ENCODE measurements around the gene VSX1.

Gene VSX1

DNA sequence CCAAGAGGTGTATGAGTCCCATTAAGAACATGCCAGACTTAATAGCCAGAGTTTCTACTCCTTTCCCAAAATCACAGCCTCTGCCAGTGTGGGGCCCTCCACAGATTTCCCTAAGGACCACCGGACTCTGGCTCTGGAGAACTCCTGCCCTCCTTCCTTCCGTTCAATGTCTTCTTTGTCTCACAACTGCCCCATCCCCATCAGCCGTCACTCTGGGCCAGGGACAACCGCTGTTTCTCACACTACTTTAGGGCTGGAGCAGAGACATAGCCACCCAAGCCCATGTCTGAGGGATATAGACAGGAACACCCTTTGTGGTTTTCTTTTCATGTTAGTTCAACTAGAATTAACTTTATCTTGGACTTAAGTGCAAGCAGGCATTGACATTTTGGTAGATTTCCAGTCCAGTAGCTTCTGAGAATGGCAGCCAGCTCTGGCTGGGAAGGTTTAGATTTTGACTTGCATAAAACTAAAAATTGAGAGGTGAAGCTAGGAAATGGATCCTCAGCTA, 17.3 kb downstream of the VSX1 start:
- no peak for DNase-seq

GRCh38 chr20:25063981-25064380, 18.0 kb downstream of the VSX1 start:
- no peak for DNase-seq

- no peak for DNase-seq
Observed at GRCh38 chr20:25063546-25063945, 18.4 kb downstream of the VSX1 start.

- DNase-seq, result no peak
Observed at GRCh38 chr20:25062841-25063240, 19.1 kb downstream of the VSX1 start.

DNA sequence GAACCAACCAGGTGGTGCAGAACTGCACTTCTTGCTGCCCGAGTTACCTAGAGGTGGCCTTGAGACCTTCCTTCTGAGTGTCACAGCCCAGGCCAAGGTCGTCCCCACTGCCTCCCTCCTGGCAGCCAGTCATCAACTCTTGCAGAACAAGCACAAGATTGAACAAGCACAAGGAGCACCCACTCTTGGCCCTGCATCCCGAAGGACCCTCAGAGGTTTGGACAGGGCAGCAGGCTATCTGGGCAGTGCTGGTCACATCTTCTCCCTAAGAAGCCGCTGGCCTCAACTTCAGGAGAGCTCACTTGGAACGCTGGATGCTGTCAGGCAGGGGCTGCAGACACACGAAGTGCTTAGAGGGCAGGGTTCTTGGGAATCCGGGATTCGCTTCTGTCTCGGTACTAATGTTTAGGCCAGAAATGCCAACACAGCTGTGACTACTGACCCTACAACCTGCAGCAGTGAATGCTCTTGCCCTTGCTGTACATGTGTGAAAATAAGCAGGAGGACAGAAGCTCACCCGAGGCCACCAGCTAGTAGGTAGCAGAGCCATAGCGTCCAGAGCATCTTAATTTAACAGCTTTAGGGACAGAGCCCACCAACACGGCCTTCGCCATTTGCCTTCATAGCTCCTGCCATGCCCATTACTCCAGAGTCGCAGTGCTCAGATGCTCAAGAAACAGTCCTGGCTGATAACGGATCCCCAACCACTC, 20.0 kb downstream of the VSX1 start:
- no peak for DNase-seq

- no peak for DNase-seq
Observed at GRCh38 chr20:25061103-25061799, 20.7 kb downstream of the VSX1 start.

DNA sequence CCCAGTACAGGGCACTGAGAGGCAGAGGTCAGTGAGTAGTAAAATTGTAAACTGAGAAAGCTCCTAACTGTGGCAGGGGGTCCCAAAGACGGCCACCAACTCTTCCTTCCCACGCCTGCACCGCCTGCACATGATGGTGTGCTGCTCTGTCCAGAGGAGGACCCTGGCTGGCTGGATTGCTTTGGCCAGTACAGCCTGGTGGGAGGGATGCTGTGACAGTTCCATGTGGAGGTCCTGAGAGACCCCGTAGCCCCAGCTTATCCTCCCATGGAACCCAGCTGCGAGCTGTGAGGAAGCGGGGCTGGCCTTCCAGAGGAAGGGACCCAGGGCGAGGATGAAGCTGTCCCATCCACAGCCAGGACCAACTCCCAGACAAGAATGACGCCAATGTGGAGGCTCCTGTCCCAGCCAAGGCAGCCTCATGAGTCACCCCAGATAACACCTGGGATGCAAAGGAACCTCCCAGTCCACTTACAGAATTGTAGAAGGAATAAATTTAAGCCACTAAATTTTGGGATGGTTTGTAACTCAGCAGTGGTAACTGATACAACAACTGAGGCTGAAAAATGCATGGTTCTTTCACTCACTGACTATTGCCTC, 22.0 kb downstream of the VSX1 start:
- DNase-seq, result no peak

GRCh38 chr20:25058847-25059810, 22.8 kb downstream of the VSX1 start:
- no peak for DNase-seq

DNA sequence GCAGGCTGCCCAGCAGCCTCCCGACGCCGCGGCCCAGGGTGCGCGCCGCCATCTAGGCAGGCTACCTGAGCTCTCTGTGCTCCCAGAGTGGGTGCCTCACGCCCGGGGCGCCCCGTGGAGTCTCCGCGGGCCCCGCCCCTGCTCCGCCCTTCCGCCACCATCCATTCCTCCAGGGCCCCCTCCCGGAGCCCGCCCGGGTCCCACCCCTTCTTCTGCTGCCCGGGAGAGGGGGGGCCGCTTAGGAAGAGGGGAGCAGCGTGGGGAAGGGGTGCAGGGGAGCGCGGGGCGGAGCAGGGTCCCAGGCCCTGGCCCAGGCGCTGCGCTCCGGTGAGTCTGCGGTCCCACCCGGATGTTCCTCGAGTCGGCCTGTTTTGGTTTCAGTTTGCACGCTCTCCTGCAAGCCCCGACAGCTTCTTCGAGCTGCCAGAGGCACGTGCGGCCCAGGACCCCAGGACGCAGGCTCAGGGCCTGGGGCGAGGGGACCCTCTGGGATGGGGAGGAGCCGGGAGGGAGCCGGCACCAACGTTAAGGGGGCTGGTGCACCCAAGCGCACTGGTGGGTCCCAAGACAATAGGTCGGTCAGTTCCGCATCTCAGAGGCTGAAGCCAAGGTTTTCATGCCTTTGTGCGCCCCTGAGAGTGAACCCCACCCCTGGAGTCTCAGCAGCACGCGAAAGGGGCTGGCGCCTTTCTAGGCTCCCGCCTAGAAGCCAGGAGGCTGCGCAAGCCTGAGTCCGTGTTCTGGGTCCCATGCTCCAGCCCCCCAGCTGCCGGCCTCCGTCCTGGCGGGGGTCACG, 23.7 kb downstream of the VSX1 start, which contains the start of gene ACSS1:
TSS of gene ACSS1 (minus strand) at position 89 of the 796 bp plus-strand sequence. CDS start at position 52, 37 bp downstream.
- peak; percentile 76 for DNase-seq

GRCh38 chr20:25057234-25058050, 24.5 kb downstream of the VSX1 start:
- peak; percentile 84 for DNase-seq

GRCh38 chr20:25056690-25057233, 25.2 kb downstream of the VSX1 start:
- no peak for DNase-seq

DNA sequence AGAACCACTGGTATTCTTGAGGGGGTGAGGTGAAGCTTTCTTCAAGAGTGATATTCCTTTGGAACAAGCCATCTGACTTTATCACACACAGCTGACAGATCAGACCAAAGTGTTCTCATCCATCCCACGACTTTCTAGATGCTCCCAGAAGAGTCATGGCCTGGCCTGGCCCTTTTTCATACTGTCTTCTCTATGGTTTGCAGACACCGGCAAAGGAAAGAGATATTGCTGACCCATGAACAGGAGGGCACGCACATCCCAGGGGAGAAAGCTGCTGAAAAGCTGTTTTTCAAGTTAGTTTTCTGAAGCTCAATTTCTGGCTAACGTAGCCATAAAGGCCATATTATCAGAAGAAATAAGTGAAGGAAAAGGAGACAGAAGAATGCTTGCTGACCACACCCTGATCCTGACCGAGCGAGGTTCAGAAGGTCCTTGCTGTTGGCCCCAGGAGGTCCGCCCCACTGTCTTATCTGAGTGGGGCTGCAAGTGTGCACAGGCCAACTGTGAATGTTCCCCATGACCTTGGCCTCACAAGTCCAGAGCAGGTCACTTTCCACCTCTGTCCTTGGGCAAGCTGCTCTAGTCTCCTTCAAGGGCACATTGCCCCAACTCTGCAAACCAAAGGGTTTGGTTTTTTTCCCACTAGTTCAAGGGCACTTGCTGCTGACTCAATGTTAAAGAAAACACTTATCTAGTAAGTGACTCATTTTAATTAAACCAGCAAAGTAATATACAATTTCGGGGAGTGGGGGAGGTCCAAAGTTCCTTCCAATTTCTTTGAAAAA, 26.0 kb downstream of the VSX1 start:
- DNase-seq, result no peak

DNA sequence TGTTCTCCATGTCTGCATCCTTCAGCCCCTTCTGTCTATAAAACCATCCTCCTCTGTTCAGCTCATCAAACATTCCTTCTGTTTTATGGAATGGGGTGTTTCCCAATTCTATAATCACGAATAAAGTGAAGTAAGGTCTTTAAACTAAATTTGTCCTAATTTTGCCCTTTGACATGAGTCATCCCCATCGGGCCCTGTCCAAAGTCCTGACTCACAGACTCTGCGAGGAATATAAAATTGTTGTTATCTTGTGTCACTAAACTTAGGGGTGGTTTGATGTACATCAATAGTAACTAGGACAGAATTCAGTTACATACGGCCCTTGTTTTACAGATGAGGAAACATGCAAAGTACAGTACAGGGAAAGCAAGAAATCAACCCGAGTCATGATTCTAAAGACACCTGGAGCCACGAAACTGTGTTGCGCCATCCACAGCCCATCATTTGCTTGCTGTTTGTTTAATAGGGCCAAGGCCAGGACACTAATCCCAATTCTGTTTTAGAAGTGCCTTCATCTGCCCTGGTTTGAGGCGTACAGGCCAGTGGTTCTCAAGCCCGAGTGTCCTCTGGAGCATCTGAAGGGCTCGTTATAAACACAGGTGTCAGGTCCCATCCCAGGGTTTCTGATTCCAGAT, 26.8 kb downstream of the VSX1 start:
- no peak for DNase-seq

GRCh38 chr20:25054096-25054820, 27.7 kb downstream of the VSX1 start:
- DNase-seq, result no peak

- no peak for DNase-seq
Observed at GRCh38 chr20:25053255-25054031, 28.5 kb downstream of the VSX1 start.

- DNase-seq, result no peak
Observed at GRCh38 chr20:25052255-25053194, 29.4 kb downstream of the VSX1 start.
